Mucosa of descending colon (tissue), 3 donors: ENCODE data around the gene IFNA1. TPM values are rescaled to one million over a fixed set of nuclear protein-coding genes. Genes with fewer than 3 reads are reported as not detected.

Experiments
- ATAC-seq: fragments of 200-7000 bp; cut with Tn5 transposase; one replicate; pipeline ENCODE4 v1.9.1; 2020; ENCODE audit warnings: mild to moderate bottlenecking, moderate library complexity
- DNase-seq, 3 donors: peaks; one replicate each; pipeline ENCODE4 v3.0.0-alpha.2; 2020
- H3K36me3 ChIP-seq: fragments of 200-600 bp; one replicate; pipeline ENCODE4 v1.8.0; 2021; ENCODE audit warnings: low read depth, mild to moderate bottlenecking
- H3K4me1 ChIP-seq: fragments of 200-600 bp; one replicate; pipeline ENCODE4 v1.8.0; 2021; ENCODE audit warnings: low read depth, mild to moderate bottlenecking
- H3K4me3 ChIP-seq: fragments of 200-600 bp; one replicate; pipeline ENCODE4 v1.8.0; 2021; ENCODE audit warnings: mild to moderate bottlenecking
- H3K9me3 ChIP-seq: fragments of 200-600 bp; one replicate; pipeline ENCODE4 v1.8.0; 2021; ENCODE audit warnings: mild to moderate bottlenecking
- CTCF ChIP-seq: fragments of 200-600 bp; IDR thresholded peaks from one replicate; pipeline ENCODE4 v1.8.0; 2022; ENCODE audit warnings: antibody characterized with exemption, mild to moderate bottlenecking
- intact Hi-C, 2 donors: fragments of 100-400 bp; cut with DNase I in 1 of 2; cut with micrococcal nuclease in 1 of 2; formaldehyde crosslinking; loops; one replicate each; pipeline versions ENCODE4 v1.11.0 to v1.11.1; 2022; cut with DNase I, micrococcal nuclease
- long read RNA-seq, 2 donors: library from polyadenylated mRNA; unstranded; transcript quantifications; one replicate each; pipeline ENCODE4 v2.0.0, GENCODE V29; 2019 to 2021
- total RNA-seq, 3 donors: library from RNA; stranded (reverse); fragmentation: NEBNext Ultra II Directional in 2 of 3; extraction: Animal tissue kit (Norgen Biotek cat#: 25700) in 2 of 3; gene quantifications; one replicate each; pipeline versions ENCODE4 v1.2.1 to v1.2.4, GENCODE V29; 2021 to 2023
- donor health status: DM: no; HTN: no; CAD: no; lungs with moderate emphysema.
- donor health status: DM: no; HTN: no; CAD: no.
- donor health status: DM: no; HTN: yes; CAD: no.

IFNA1 gene
- not detected for total RNA-seq
- long read RNA-seq, donor 1: 0 reads
- long read RNA-seq, donor 2: 0 reads

- Histone ChIP-seq H3K4me1 (no peaks in the 10 kb centered on the region), H3K4me3 (no peak within 1 kb of the TSS), H3K9me3 (no peaks in the 10 kb centered on the region), H3K36me3 (no peaks in the 10 kb centered on the region)
- TF ChIP-seq CTCF: no peak
- intact Hi-C loops: no loop called here
- ATAC-seq (no peak), DNase-seq (no peak)
Measured at GRCh38 chr9:21440139-21440538, at the start of gene IFNA1. TSS of gene IFNA1 (plus strand) at chr9:21440439. CDS start at chr9:21440508, 69 bp downstream.

DNA sequence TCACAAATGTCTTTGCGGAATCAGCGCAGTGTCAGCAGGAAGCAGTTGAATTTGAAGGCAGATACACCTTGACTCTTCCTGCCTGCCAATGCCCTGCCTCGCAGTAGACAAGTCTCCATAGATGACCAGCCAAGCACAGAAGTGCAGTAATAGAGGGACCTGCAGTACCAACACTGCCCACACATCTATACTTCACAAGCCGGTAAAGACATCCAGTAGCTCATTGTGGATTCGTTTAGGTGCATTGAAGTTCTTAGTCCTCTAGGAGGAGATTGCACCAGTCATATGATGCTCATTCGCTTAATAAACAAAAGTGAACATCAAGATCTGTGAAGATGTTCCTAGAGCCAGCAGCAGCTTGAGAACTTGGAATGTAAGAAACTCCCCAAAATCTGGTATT lies 48.0 kb upstream of the IFNA1 start:
- peak; percentile 80 for ATAC-seq
- Histone ChIP-seq H3K4me1 (no peaks in the 10 kb centered on the region), H3K4me3 (no peak overlapping the region), H3K9me3 (no peaks in the 10 kb centered on the region), H3K36me3 (no peaks in the 10 kb centered on the region)
- TF ChIP-seq CTCF: no peak
- intact Hi-C loops: loop anchor here in 1 of 2 donors (5.0 kb wide), 1 partner anchor 75 kb away; no protein-coding TSS in a partner anchor
- no peak for DNase-seq

GRCh38 chr9:21395778-21396717 lies 44.2 kb upstream of the IFNA1 start:
- ATAC-seq: peak; percentile 62
- no peak overlapping the region for H3K4me3 ChIP-seq
- no peaks in the 10 kb centered on the region for H3K9me3 ChIP-seq
- peak; percentile 58 for TF ChIP-seq CTCF
- peak; percentile 53 to 72 (median 56) for DNase-seq
- H3K36me3 ChIP-seq: no peaks in the 10 kb centered on the region
- intact Hi-C loops: no loop called here
- H3K4me1 ChIP-seq: no peaks in the 10 kb centered on the region

GRCh38 chr9:21398955-21399489 lies 41.2 kb upstream of the IFNA1 start:
- Histone ChIP-seq H3K4me3 (no peak overlapping the region), H3K9me3 (no peaks in the 10 kb centered on the region), H3K36me3 (no peaks in the 10 kb centered on the region), H3K4me1 (peaks cover 6% of the 10 kb centered on the region)
- TF ChIP-seq CTCF: no peak
- DNase-seq (no peak), ATAC-seq (no peak)
- intact Hi-C loops: no loop called here

- H3K9me3 ChIP-seq: no peaks in the 10 kb centered on the region
- DNase-seq (no peak), ATAC-seq (no peak)
- no peak overlapping the region for H3K4me3 ChIP-seq
- intact Hi-C loops: no loop called here
- H3K4me1 ChIP-seq: peaks cover 6% of the 10 kb centered on the region
- TF ChIP-seq CTCF: no peak
- H3K36me3 ChIP-seq: no peaks in the 10 kb centered on the region
Measured at GRCh38 chr9:21399956-21400355, 40.3 kb upstream of the IFNA1 start.
